ENCODE measurements around the gene DNM3. TPM values are rescaled to one million over a fixed set of nuclear protein-coding genes. Genes with fewer than 3 reads are reported as not detected.

DNM3 gene
- total RNA-seq, 4 donors from 2014 or later, result 2.7 to 3.3 TPM; not detected in 2

- in situ Hi-C loops (cut with MboI; ENCODE audit: low pct_ligation_motif_present in 1 of 4, low pct_unique_long_range_greater_than_20kb in 1 of 4, low sequenced_read_pairs in 3 of 4) (loop anchor here in 2 of 4 donors (25.0 kb wide), 3 partner anchors 313 to 588 kb away; no protein-coding TSS in a partner anchor), intact Hi-C loops (cut with DNase I; ENCODE audit: low total_unique reads) (no loop called here)
- H3K27ac ChIP-seq, result peak overlapping the region; percentile 52 to 71 (median 65)
- no peaks in the 10 kb centered on the region for H3K36me3 ChIP-seq
- 67 to 71% methylated on average over 1 of the region's 1 CpG for WGBS, 2 donors (ENCODE audit: low coverage in 1 of 2)
- H3K9me3 ChIP-seq, result no peaks in the 10 kb centered on the region
- peaks cover 10 to 36% (median 23%) of the 10 kb centered on the region in 4 donors for H3K4me1 ChIP-seq
- no peak overlapping the region for H3K4me3 ChIP-seq
- no peak for TF ChIP-seq POLR2A (IDR thresholded peaks at IDR 0.05)
- TF ChIP-seq POLR2AphosphoS5 (IDR thresholded peaks at IDR 0.05), result no peak
- TF ChIP-seq, protein P1, sequence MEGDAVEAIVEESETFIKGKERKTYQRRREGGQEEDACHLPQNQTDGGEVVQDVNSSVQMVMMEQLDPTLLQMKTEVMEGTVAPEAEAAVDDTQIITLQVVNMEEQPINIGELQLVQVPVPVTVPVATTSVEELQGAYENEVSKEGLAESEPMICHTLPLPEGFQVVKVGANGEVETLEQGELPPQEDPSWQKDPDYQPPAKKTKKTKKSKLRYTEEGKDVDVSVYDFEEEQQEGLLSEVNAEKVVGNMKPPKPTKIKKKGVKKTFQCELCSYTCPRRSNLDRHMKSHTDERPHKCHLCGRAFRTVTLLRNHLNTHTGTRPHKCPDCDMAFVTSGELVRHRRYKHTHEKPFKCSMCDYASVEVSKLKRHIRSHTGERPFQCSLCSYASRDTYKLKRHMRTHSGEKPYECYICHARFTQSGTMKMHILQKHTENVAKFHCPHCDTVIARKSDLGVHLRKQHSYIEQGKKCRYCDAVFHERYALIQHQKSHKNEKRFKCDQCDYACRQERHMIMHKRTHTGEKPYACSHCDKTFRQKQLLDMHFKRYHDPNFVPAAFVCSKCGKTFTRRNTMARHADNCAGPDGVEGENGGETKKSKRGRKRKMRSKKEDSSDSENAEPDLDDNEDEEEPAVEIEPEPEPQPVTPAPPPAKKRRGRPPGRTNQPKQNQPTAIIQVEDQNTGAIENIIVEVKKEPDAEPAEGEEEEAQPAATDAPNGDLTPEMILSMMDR (IDR thresholded peaks at IDR 0.05), result no peak
- TF ChIP-seq EP300 (IDR thresholded peaks at IDR 0.05; ENCODE audit: low read depth), result no peak
- no peaks in the 10 kb centered on the region for H3K27me3 ChIP-seq
- no peak for DNase-seq
Observed at GRCh38 chr1:172400722-172401105, 559.4 kb downstream of the DNM3 start.

DNA sequence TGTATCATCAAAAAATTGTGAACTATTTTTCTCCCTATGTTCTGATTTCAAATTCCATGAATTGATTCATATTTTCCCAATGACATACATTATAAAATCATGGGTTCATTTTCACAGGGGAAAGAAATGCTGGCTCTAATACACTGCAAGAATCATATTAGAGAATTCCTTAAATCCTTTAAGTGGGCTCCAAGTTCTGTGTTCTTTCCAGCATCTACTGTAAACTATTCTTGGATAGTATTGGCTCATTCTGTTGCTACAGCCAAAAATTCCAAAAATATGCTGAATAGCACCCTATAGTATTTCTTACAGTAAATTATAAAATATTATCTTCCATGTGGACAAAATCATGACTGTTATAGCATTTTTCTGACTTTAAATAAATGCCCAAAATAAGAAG, 560.2 kb downstream of the DNM3 start:
- Histone ChIP-seq H3K4me3 (no peak overlapping the region), H3K9me3 (no peaks in the 10 kb centered on the region), H3K27me3 (no peaks in the 10 kb centered on the region), H3K27ac (no peak overlapping the region), H3K36me3 (no peaks in the 10 kb centered on the region), H3K4me1 (peaks cover 10 to 36% (median 23%) of the 10 kb centered on the region in 4 donors)
- DNase-seq, result no peak
- TF ChIP-seq POLR2AphosphoS5 (IDR thresholded peaks at IDR 0.05) (no peak), POLR2A (IDR thresholded peaks at IDR 0.05) (no peak), EP300 (IDR thresholded peaks at IDR 0.05; ENCODE audit: low read depth) (no peak)
- TF ChIP-seq, protein P1 (IDR thresholded peaks at IDR 0.05), result no peak
- intact Hi-C loops (cut with DNase I; ENCODE audit: low total_unique reads), result no loop called here
- in situ Hi-C loops (cut with MboI; ENCODE audit: low pct_ligation_motif_present in 1 of 4, low pct_unique_long_range_greater_than_20kb in 1 of 4, low sequenced_read_pairs in 3 of 4), result loop anchor here in 2 of 4 donors (25.0 kb wide), 3 partner anchors 314 to 589 kb away; no protein-coding TSS in a partner anchor

DNA sequence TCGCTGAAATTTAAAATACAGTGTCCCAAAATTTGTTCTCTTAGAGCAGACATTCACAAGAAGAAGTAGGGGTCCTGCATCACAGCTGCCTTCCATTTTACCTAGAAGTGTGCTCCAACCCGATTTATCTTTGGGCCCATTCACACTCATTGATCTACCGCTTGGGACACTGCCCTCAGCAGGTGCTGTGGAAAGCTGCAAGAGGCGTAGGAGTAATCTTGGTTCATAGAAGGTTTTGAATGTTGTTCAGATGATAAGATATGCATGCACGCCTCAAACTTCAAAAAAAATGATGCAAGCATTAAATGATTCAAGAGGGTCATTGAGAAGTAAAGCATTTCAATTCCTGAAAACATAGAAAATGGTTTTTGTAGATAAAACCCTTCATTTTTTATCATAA, 560.6 kb downstream of the DNM3 start:
- in situ Hi-C loops (cut with MboI; ENCODE audit: low pct_ligation_motif_present in 1 of 4, low pct_unique_long_range_greater_than_20kb in 1 of 4, low sequenced_read_pairs in 3 of 4), result loop anchor here in 2 of 4 donors (25.0 kb wide), 3 partner anchors 315 to 590 kb away; no protein-coding TSS in a partner anchor
- TF ChIP-seq, protein P1 (IDR thresholded peaks at IDR 0.05), result peak in 1 of 5 experiments; percentile 4
- TF ChIP-seq POLR2AphosphoS5 (IDR thresholded peaks at IDR 0.05) (no peak), POLR2A (IDR thresholded peaks at IDR 0.05) (no peak)
- 69 to 89% methylated on average over 4 to 5 of the region's 5 CpGs for WGBS, 2 donors (ENCODE audit: low coverage in 1 of 2)
- Histone ChIP-seq H3K4me1 (peaks cover 10 to 36% (median 23%) of the 10 kb centered on the region in 4 donors), H3K27me3 (no peaks in the 10 kb centered on the region), H3K4me3 (no peak overlapping the region), H3K27ac (no peak overlapping the region), H3K36me3 (no peaks in the 10 kb centered on the region), H3K9me3 (no peaks in the 10 kb centered on the region)
- no peak for DNase-seq
- intact Hi-C loops (cut with DNase I; ENCODE audit: low total_unique reads), result no loop called here

DNA sequence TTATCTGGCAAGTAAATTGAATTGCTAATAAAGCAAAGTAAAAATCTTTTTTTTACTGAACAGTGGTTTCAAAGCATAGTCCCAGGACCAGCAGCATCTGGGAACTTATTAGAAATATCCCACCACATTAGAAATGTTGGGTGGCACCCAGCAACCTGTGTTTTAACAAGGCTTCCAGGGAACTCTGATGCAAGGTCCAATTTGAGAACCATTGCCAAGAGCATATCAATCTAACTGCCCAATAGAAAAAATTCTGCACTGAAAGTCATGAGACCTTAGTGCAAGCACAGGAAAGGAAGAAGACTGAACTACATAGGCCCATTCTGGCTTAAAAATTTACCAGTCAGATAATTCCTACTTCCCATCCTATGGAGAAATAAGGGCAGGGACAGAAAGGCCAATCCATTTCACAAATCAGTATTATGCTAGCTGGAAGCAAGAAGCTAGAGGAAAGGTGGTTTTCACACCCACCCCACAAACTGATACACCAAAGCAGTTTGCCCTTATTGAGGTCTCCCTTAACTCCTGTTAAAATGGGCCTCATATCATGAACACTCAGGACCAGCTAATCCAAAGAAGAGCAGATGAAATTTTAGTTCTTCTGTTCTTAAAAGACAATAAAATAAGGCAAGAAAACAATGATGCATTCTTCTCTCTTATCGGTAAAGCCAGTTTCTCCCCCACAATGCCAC, 561.7 kb downstream of the DNM3 start:
- intact Hi-C loops (cut with DNase I; ENCODE audit: low total_unique reads), result no loop called here
- WGBS, 2 donors (ENCODE audit: low coverage in 1 of 2), result 63 to 87% methylated on average over 1 of the region's 1 CpG
- Histone ChIP-seq H3K4me3 (no peak overlapping the region), H3K27me3 (no peaks in the 10 kb centered on the region), H3K9me3 (no peaks in the 10 kb centered on the region), H3K27ac (no peak overlapping the region), H3K4me1 (peaks cover 8 to 25% (median 17%) of the 10 kb centered on the region in 4 donors), H3K36me3 (no peaks in the 10 kb centered on the region)
- in situ Hi-C loops (cut with MboI; ENCODE audit: low pct_ligation_motif_present in 1 of 4, low pct_unique_long_range_greater_than_20kb in 1 of 4, low sequenced_read_pairs in 3 of 4), result loop anchor here in 2 of 4 donors (25.0 kb wide), 3 partner anchors 316 to 591 kb away; no protein-coding TSS in a partner anchor
- TF ChIP-seq EP300 (IDR thresholded peaks at IDR 0.05; ENCODE audit: low read depth), result no peak
- TF ChIP-seq, protein P1 (IDR thresholded peaks at IDR 0.05), result no peak
- TF ChIP-seq POLR2A (IDR thresholded peaks at IDR 0.05), result no peak
- TF ChIP-seq POLR2AphosphoS5 (IDR thresholded peaks at IDR 0.05), result no peak
- no peak for DNase-seq
